HepG2 (cell line): ENCODE data around the gene VAMP5. TPM values are rescaled to one million over a fixed set of nuclear protein-coding genes. Genes with fewer than 3 reads are reported as not detected.
A peak's percentile ranks its signal among the peaks of the same experiment; 100 is the strongest.

Experiments used
- HDAC1 ChIP-seq: sonication (generic); formaldehyde crosslinking; IDR thresholded peaks from 2 replicates; pipeline ENCODE4 v1.5.1; 2020; ENCODE audit warnings: mild to moderate bottlenecking, missing genetic modification reagents
- KLF12 ChIP-seq: sonication (generic); formaldehyde crosslinking; IDR thresholded peaks from 2 replicates; pipeline ENCODE4 v1.4.0; 2020; ENCODE audit warnings: missing genetic modification reagents, borderline replicate concordance
- NR2F6 ChIP-seq, 2 experiments: IDR thresholded peaks; 2 replicates each; pipeline ENCODE4 v1.6.1; 2016; ENCODE audit warnings: antibody characterized with exemption in 1 of 2, mild to moderate bottlenecking in 1 of 2
- RARA ChIP-seq: IDR thresholded peaks from 2 replicates; pipeline ENCODE4 v1.6.1; 2016; ENCODE audit warnings: missing genetic modification reagents, missing compliant biosample characterization
- SMAD9 ChIP-seq: sonication (generic); formaldehyde crosslinking; IDR thresholded peaks from 2 replicates; pipeline ENCODE4 v1.5.1; 2020; ENCODE audit warnings: mild to moderate bottlenecking, missing genetic modification reagents
- TFE3 ChIP-seq: IDR thresholded peaks from 2 replicates; pipeline ENCODE4 v1.6.1; 2016
- ZBTB26 ChIP-seq: IDR thresholded peaks from 2 replicates; pipeline ENCODE4 v1.6.1; 2016; ENCODE audit warnings: missing compliant biosample characterization, missing genetic modification reagents, borderline replicate concordance
- ZBTB38 ChIP-seq: sonication (generic); formaldehyde crosslinking; IDR thresholded peaks from 2 replicates; pipeline ENCODE4 v1.5.1; 2020; ENCODE audit warnings: mild to moderate bottlenecking, missing genetic modification reagents
- ZBTB4 ChIP-seq: sonication (generic); formaldehyde crosslinking; IDR thresholded peaks from 2 replicates; pipeline ENCODE4 v1.4.0; 2020; ENCODE audit warnings: missing genetic modification reagents, mild to moderate bottlenecking, borderline replicate concordance
- ZFP90 ChIP-seq: sonication (generic); formaldehyde crosslinking; IDR thresholded peaks from 2 replicates; pipeline ENCODE4 v1.8.0; 2022; ENCODE audit warnings: missing genetic modification reagents, mild to moderate bottlenecking, inconsistent platforms, borderline replicate concordance
- ZMYM3 ChIP-seq: sonication (generic); formaldehyde crosslinking; IDR thresholded peaks from 2 replicates; pipeline ENCODE4 v1.5.1; 2020; ENCODE audit warnings: mild to moderate bottlenecking, missing genetic modification reagents
- ZNF12 ChIP-seq: sonication (generic); formaldehyde crosslinking; IDR thresholded peaks from 2 replicates; pipeline ENCODE4 v1.5.0; 2020; ENCODE audit warnings: missing genetic modification reagents
- ZNF850 ChIP-seq: sonication (generic); formaldehyde crosslinking; conservative IDR thresholded peaks from 2 replicates; pipeline ENCODE4 v1.9.0; 2021; ENCODE audit warnings: mild to moderate bottlenecking, missing genetic modification reagents
- polyA plus RNA-seq, 8 experiments: library from polyadenylated mRNA; depleted of rRNA in 3 of 8; stranded (reverse) in 7 of 8; unstranded in 1 of 8; fragments of >200 nt; fragmentation: Illumina TruSeq in 4 of 8; extraction: Trizol in 4 of 8; gene quantifications; 2 replicates each; pipeline versions ENCODE4 v1.2.1 to v1.2.3, GENCODE V29; 2011 to 2016; ENCODE audit warnings: low read depth in 4 of 8, missing spikeins in 1 of 8, mixed read lengths in 1 of 8; ENCODE audit not compliant: insufficient read depth in 1 of 8
- total RNA-seq, 5 experiments: library from RNA; depleted of rRNA; stranded (reverse); fragments of >200 nt; fragmentation: Illumina TruSeq; extraction: Trizol; gene quantifications; 2 replicates each; pipeline ENCODE4 v1.2.3, GENCODE V29; 2016; ENCODE audit warnings: low read depth in 1 of 5
- TF ChIP-seq, protein P1 (sequence below): sonication (generic); formaldehyde crosslinking; IDR thresholded peaks from 2 replicates; pipeline ENCODE4 v1.5.0; 2020; ENCODE audit warnings: mild to moderate bottlenecking, missing genetic modification reagents
- TF ChIP-seq, protein P2 (sequence below): sonication (generic); formaldehyde crosslinking; IDR thresholded peaks from 2 replicates; pipeline ENCODE4 v1.4.0; 2020; ENCODE audit warnings: mild to moderate bottlenecking, missing genetic modification reagents
- TF ChIP-seq, protein P3 (sequence below): sonication (generic); formaldehyde crosslinking; IDR thresholded peaks from 2 replicates; pipeline ENCODE4 v1.5.1; 2020; ENCODE audit warnings: missing genetic modification reagents, mild to moderate bottlenecking, borderline replicate concordance

The VAMP5 gene
- total and polyA plus RNA-seq, 2 of the 13 experiments (the other 11 are each of a cell fraction or from before 2014, with no cell fraction given), result 7.2 to 56.7 TPM

DNA sequence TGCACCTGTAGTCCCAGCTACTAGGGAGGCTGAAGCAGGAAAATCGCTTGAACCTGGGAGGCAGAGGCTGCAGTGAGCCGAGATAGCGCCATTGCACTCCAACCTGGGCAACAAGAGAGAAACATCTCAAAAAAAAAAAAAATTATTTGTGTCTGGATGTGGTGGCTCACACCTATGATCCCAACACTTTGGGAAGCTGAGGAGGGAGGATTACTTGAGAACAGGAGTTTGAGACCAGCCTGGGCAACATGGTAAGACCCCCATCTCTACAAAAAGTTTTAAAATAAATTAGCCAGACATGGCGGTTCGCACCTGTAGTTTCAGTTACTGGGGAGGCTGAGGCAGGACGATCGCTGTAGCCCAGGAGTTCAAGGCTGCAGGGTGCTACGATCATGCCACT, 8.5 kb upstream of the VAMP5 start (continued):
- TF ChIP-seq, protein P1, sequence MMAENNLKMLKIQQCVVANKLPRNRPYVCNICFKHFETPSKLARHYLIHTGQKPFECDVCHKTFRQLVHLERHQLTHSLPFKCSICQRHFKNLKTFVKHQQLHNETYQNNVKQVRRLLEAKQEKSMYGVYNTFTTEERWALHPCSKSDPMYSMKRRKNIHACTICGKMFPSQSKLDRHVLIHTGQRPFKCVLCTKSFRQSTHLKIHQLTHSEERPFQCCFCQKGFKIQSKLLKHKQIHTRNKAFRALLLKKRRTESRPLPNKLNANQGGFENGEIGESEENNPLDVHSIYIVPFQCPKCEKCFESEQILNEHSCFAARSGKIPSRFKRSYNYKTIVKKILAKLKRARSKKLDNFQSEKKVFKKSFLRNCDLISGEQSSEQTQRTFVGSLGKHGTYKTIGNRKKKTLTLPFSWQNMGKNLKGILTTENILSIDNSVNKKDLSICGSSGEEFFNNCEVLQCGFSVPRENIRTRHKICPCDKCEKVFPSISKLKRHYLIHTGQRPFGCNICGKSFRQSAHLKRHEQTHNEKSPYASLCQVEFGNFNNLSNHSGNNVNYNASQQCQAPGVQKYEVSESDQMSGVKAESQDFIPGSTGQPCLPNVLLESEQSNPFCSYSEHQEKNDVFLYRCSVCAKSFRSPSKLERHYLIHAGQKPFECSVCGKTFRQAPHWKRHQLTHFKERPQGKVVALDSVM, result peak; percentile 38
- TF ChIP-seq ZBTB38 (CRISPR knock-in tag) (0 out of 2 replicates have a peak, but pooled peaks have one; percentile 29), ZNF850 (CRISPR knock-in tag) (0 out of 2 replicates have a peak, but pooled peaks have one; percentile 32), NR2F6 (IDR thresholded peaks at IDR 0.05) (no peak), NR2F6 (CRISPR knock-in tag; IDR thresholded peaks at IDR 0.05) (peak; percentile 11; the same call in 1 of the 2 replicates), ZBTB26 (CRISPR knock-in tag) (0 out of 2 replicates have a peak, but pooled peaks have one; percentile 17), TFE3 (CRISPR knock-in tag) (no peak), ZBTB4 (CRISPR knock-in tag) (peak; percentile 59; the same call in 1 of the 2 replicates), RARA (CRISPR knock-in tag) (0 out of 2 replicates have a peak, but pooled peaks have one; percentile 18), ZNF12 (CRISPR knock-in tag) (no peak), KLF12 (CRISPR knock-in tag) (0 out of 2 replicates have a peak, but pooled peaks have one; percentile 15), ZMYM3 (CRISPR knock-in tag) (0 out of 2 replicates have a peak, but pooled peaks have one; percentile 19), SMAD9 (no peak), ZFP90 (CRISPR knock-in tag) (no peak), HDAC1 (CRISPR knock-in tag) (peak; percentile 50; the same call in 1 of the 2 replicates)
- TF ChIP-seq, protein P2, sequence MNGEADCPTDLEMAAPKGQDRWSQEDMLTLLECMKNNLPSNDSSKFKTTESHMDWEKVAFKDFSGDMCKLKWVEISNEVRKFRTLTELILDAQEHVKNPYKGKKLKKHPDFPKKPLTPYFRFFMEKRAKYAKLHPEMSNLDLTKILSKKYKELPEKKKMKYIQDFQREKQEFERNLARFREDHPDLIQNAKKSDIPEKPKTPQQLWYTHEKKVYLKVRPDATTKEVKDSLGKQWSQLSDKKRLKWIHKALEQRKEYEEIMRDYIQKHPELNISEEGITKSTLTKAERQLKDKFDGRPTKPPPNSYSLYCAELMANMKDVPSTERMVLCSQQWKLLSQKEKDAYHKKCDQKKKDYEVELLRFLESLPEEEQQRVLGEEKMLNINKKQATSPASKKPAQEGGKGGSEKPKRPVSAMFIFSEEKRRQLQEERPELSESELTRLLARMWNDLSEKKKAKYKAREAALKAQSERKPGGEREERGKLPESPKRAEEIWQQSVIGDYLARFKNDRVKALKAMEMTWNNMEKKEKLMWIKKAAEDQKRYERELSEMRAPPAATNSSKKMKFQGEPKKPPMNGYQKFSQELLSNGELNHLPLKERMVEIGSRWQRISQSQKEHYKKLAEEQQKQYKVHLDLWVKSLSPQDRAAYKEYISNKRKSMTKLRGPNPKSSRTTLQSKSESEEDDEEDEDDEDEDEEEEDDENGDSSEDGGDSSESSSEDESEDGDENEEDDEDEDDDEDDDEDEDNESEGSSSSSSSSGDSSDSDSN (CRISPR knock-in tag), result 0 out of 2 replicates have a peak, but pooled peaks have one; percentile 16
- TF ChIP-seq, protein P3, sequence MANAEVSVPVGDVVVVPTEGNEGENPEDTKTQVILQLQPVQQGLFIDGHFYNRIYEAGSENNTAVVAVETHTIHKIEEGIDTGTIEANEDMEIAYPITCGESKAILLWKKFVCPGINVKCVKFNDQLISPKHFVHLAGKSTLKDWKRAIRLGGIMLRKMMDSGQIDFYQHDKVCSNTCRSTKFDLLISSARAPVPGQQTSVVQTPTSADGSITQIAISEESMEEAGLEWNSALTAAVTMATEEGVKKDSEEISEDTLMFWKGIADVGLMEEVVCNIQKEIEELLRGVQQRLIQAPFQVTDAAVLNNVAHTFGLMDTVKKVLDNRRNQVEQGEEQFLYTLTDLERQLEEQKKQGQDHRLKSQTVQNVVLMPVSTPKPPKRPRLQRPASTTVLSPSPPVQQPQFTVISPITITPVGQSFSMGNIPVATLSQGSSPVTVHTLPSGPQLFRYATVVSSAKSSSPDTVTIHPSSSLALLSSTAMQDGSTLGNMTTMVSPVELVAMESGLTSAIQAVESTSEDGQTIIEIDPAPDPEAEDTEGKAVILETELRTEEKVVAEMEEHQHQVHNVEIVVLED, result 0 out of 2 replicates have a peak, but pooled peaks have one; percentile 8
